ENCODE measurements around the gene COL5A1.

DNA sequence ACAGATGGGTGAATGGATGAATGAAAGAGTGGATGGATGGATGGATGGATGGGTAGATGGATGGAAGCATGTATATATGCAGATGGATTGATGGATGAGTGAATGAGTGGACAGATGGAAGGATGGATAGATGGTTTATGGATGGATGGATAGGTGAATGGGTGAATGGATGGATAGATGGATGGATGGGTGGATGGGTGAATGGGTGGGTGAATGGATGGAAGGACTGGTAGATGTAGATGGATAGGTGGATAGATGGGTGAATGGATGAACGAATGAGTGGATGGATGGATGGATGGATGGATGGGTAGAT is 85.1 kb downstream of the COL5A1 start:
- TF ChIP-seq EZH2phosphoT487 (IDR thresholded peaks at IDR 0.05; ENCODE audit: insufficient read depth, low read depth) (no peak), EZH2 (IDR thresholded peaks at IDR 0.05; ENCODE audit: insufficient read depth, poor library complexity, severe bottlenecking) (no peak)
